ENCODE data around the gene CBS.
"Not testable (repeated sequence)": the region's sequence is repeated elsewhere in the genome, so short reads cannot be mapped to it uniquely, and the experiment has no call there.

The CBS gene

GRCh38 chr21:43023175-43023574, 52.5 kb downstream of the CBS start:
- DNase-seq = no peak

- no peak for DNase-seq
These were observed 53.7 kb downstream of the CBS start for GRCh38 chr21:43021756-43022600.

- no peak for DNase-seq
These were observed 54.4 kb downstream of the CBS start for GRCh38 chr21:43021191-43021590.

- DNase-seq = no peak
These were observed 54.9 kb downstream of the CBS start for GRCh38 chr21:43020771-43021170.

- DNase-seq = no peak
These were observed 55.5 kb downstream of the CBS start for GRCh38 chr21:43020177-43020576.

GRCh38 chr21:43018519-43018918, 57.1 kb downstream of the CBS start:
- DNase-seq = no peak

GRCh38 chr21:43016728-43017127, 58.9 kb downstream of the CBS start:
- no peak for DNase-seq

- DNase-seq = no peak
These were observed 59.6 kb downstream of the CBS start for GRCh38 chr21:43015906-43016540.

GRCh38 chr21:43012596-43012995, 63.0 kb downstream of the CBS start:
- no peak for DNase-seq

GRCh38 chr21:43006874-43007208, 68.8 kb downstream of the CBS start:
- no peak for DNase-seq

GRCh38 chr21:43006051-43006873, 69.4 kb downstream of the CBS start:
- DNase-seq = not testable (repeated sequence)

- no peak for DNase-seq
These were observed 70.0 kb downstream of the CBS start for GRCh38 chr21:43005635-43006034.

- DNase-seq = no peak
These were observed 70.7 kb downstream of the CBS start for GRCh38 chr21:43004926-43005325.
